Pancreas (tissue), 10 donors: ENCODE data around the gene TNFRSF1A. TPM values are rescaled to one million over a fixed set of nuclear protein-coding genes. Genes with fewer than 3 reads are reported as not detected.

Experiments
- ATAC-seq, 4 donors: fragments of 200-7000 bp; cut with Tn5 transposase; one replicate each; pipeline versions ENCODE4 v1.8.0 to v1.9.1; 2020; ENCODE audit warnings: mild to moderate bottlenecking in 4 of 4, moderate library complexity in 4 of 4
- DNase-seq, 6 donors: peaks; one replicate each; pipeline ENCODE4 v3.0.0-alpha.2; 2020
- FAIRE-seq: peaks from 2 replicates; lab custom pipeline; 2012; peaks lifted over from hg19 to GRCh38; lab: Jason Lieb, UNC
- H3K27ac ChIP-seq, 4 donors: fragments of 200-600 bp; sonication (generic); 1 replicate in 3 of 4; 2 replicates in 1 of 4; pipeline versions ENCODE4 v1.5.0 to v1.8.0; 2020
- H3K27me3 ChIP-seq, 4 donors: fragments of 200-600 bp; one replicate each; pipeline ENCODE4 v1.8.0; 2021
- H3K36me3 ChIP-seq, 3 donors: fragments of 200-600 bp; sonication (generic) in 1 of 3; one replicate each; pipeline versions ENCODE4 v1.5.0 to v1.8.0; 2020 to 2021
- H3K4me1 ChIP-seq, 3 donors: fragments of 200-600 bp; one replicate each; pipeline ENCODE4 v1.8.0; 2021
- H3K4me3 ChIP-seq, 4 donors: fragments of 200-600 bp; sonication (generic) in 2 of 4; one replicate each; pipeline versions ENCODE4 v1.5.0 to v1.8.0; 2020 to 2021
- H3K9me3 ChIP-seq, 4 donors: fragments of 200-600 bp; one replicate each; pipeline ENCODE4 v1.8.0; 2021
- CTCF ChIP-seq, 4 donors: fragments of 200-600 bp; sonication (generic) in 3 of 4; IDR thresholded peaks; one replicate each; pipeline versions ENCODE4 v1.5.0 to v1.8.0; 2021; ENCODE audit warnings: antibody characterized with exemption in 4 of 4
- WGBS, 2 donors: extraction: QIAGEN DNeasy Blood & Tissue Kit; methylation state at CpG; one replicate each; pipeline ENCODE4 v1.1.7; 2013; 5-methylcytosine and 5-hydroxymethylcytosine counted together
- intact Hi-C, 3 donors: fragments of 100-400 bp; cut with DNase I; formaldehyde crosslinking; loops; one replicate each; pipeline versions ENCODE4 v1.11.1 to v1.14.2; 2022
- polyA plus RNA-seq, 2 donors: library from polyadenylated mRNA; stranded (reverse); fragments of 200-250 nt; gene quantifications; one replicate each; pipeline ENCODE4 v1.2.3, GENCODE V29; 2013
- total RNA-seq, 6 donors: library from RNA; stranded (reverse); fragmentation: NEBNext Ultra II Directional in 4 of 6; extraction: Animal tissue kit (Norgen Biotek cat#: 25700) in 4 of 6; gene quantifications; one replicate each; pipeline versions ENCODE4 v1.2.1 to v1.2.4, GENCODE V29; 2021 to 2023
- donor health status: healthy with polysubstance abuse.
- donor health status: DM: no; HTN: no; CAD: no; lungs with moderate emphysema.
- donor health status: DM: no; HTN: no; CAD: no.
- donor health status: control.
- donor health status: control.
- donor health status: Bipolar disorder and iron deficiency.
- donor health status: DM: yes; HTN: yes; CAD: no.
- donor health status: DM: no; HTN: no; CAD: no.
- donor health status: DM: no; HTN: no; CAD: no.
- donor health status: DM: yes; HTN: yes; CAD: no.

TNFRSF1A gene
- total and polyA plus RNA-seq, 8 donors, result 23.5 to 68.1 (median 36.6) TPM

DNA sequence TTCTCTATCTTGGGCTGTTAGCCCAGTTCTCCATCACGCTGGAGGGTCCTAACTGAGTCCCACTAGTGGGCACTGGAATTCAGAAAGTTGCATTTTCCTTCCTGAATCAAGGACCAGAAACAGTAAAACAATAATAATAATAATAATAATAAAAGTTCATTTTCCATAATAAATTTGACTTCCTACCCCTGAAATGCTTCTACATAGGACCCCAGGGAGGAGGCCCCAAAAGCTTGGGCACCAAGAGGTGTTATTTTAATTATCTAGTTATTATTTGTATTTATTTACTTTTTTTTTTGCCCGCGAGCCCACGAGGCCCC is 21.1 kb upstream of the TNFRSF1A start:
- Histone ChIP-seq H3K4me1 (peaks cover 0 to 4% (median 0%) of the 10 kb centered on the region in 3 donors), H3K36me3 (peaks cover 0 to 5% (median 0%) of the 10 kb centered on the region in 3 donors), H3K27ac (peak overlapping the region; percentile 63 to 97 (median 88)), H3K27me3 (no peaks in the 10 kb centered on the region), H3K4me3 (peak overlapping the region in 3 of 4 donors; percentile 38 to 63 (median 49)), H3K9me3 (no peaks in the 10 kb centered on the region)
- TF ChIP-seq CTCF (IDR thresholded peaks at IDR 0.05), result no peak
- ATAC-seq (no peak), FAIRE-seq (no peak), DNase-seq (no peak)
- intact Hi-C loops, result no loop called here
- WGBS, 2 donors, result 22% methylated on average over 4 of the region's 4 CpGs

DNA sequence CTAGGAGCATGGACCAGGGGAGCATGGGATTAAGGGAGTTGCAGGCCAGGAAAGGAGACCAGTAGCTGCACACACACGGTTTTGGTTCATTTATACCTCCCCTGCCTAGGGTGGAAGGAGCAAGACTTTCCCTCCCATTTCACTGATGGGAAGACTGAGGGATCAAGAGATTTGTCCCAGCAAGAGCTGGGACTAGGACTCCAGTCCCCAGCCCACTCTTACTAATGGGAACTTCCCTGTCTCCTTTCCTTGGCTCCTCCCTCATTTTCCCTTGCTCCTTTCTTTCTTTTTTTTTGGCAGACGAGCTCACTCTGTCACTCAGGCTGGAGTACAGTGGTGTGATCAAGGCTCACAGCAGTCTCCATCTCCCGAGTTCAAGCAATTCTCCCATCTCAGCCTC is 20.5 kb upstream of the TNFRSF1A start:
- H3K4me3 ChIP-seq, result no peak overlapping the region
- FAIRE-seq (no peak), ATAC-seq (no peak), DNase-seq (no peak)
- peaks cover 0 to 4% (median 0%) of the 10 kb centered on the region in 3 donors for H3K4me1 ChIP-seq
- TF ChIP-seq CTCF (IDR thresholded peaks at IDR 0.05), result no peak
- H3K27ac ChIP-seq, result no peak overlapping the region
- 63 to 70% methylated on average over 3 of the region's 3 CpGs for WGBS, 2 donors
- H3K27me3 ChIP-seq, result no peaks in the 10 kb centered on the region
- intact Hi-C loops, result no loop called here
- no peaks in the 10 kb centered on the region for H3K9me3 ChIP-seq
- H3K36me3 ChIP-seq, result peaks cover 0 to 5% (median 0%) of the 10 kb centered on the region in 3 donors

DNA sequence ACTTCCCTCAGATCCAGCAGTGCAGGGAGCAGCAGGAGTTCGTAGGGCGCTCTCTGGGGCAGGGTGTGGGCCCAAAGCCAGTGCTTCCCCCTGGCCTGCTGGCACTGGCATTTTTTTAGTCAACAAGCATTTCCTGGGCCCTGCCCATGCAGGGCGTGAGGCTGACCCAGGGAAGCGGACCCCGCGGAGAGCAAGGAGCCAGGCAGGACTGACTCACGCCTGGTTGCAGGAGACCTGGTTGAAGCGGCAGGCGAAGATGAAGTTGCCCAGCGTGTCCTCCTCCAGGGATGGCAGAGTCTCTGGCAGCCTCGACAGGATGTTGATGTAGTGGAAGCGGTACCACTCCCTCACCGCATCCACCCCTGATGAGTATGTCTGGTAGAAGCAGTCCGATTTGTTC is 20.0 kb upstream of the TNFRSF1A start:
- intact Hi-C loops, result no loop called here
- H3K4me3 ChIP-seq, result no peak overlapping the region
- peaks cover 0 to 4% (median 0%) of the 10 kb centered on the region in 3 donors for H3K4me1 ChIP-seq
- FAIRE-seq (no peak), ATAC-seq (peak in 1 of 4 donors; percentile 7), DNase-seq (no peak)
- H3K9me3 ChIP-seq, result no peaks in the 10 kb centered on the region
- no peaks in the 10 kb centered on the region for H3K27me3 ChIP-seq
- H3K36me3 ChIP-seq, result peaks cover 0 to 5% (median 0%) of the 10 kb centered on the region in 3 donors
- WGBS, 2 donors, result 85 to 86% methylated on average over 14 of the region's 14 CpGs
- TF ChIP-seq CTCF (IDR thresholded peaks at IDR 0.05), result no peak
- no peak overlapping the region for H3K27ac ChIP-seq

DNA sequence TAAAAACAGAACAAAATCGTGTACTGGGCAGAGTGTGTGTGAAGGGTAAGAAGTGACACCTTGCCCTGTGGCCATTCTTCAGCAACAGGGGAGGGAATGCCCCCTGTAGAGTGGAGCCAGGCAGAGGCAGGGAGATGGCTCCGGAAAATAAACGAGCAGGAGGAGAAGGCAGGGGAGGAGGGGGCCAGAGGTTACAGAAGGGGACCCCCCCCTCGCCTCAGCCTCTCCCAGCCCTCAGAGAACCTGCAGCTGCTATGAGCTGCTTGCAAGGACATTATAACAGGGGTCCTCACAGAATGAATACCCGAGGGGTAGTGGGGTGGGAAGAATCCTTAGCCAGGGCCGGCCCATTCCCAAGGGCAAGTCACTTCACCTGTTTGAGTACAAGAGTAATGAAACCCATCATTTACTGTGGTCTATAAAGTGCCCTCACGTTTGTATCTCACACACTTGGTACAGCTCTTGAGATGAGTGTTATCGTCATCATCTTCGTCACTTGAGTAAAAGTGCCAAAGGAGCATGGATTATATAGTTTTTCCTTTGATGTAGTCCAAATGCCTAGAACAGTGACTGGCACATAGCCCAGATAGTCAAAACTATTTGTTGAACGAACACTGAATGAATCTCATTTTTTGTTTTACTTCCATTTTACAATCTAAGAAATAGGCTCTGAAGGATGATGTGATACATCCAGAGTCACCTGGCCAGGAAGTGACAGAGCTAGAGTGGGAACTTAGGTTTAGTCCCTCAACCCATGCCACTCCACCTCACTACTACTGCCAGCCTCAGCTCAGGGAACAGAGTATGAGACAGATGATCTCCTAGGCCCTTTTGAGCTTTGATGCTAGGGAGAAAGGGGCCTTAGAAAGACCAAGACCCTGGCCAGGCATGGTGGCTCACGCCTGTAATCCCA is 19.0 kb upstream of the TNFRSF1A start:
- ATAC-seq (no peak), FAIRE-seq (no peak)
- no peaks in the 10 kb centered on the region for H3K9me3 ChIP-seq

More for the DNA sequence above, 19.0 kb upstream of the TNFRSF1A start:
- H3K36me3 ChIP-seq, result peaks cover 0 to 8% (median 0%) of the 10 kb centered on the region in 3 donors
- H3K27ac ChIP-seq, result no peak overlapping the region
- H3K4me1 ChIP-seq, result peaks cover 0 to 4% (median 0%) of the 10 kb centered on the region in 3 donors
- DNase-seq, result no peak
- H3K4me3 ChIP-seq, result no peak overlapping the region
- 61 to 66% methylated on average over 11 of the region's 11 CpGs for WGBS, 2 donors
- TF ChIP-seq CTCF (IDR thresholded peaks at IDR 0.05), result no peak
- intact Hi-C loops, result no loop called here
- H3K27me3 ChIP-seq, result no peaks in the 10 kb centered on the region
